Stimulated activated CD8-positive, alpha-beta memory T cell treated with anti-CD3 and anti-CD28 coated beads, Interleukin-15, amount 100 ng/mL, for 48 hours (primary cell): ENCODE results near the gene GGACT.
"Not testable (repeated sequence)": the region's sequence is repeated elsewhere in the genome, so short reads cannot be mapped to it uniquely, and the experiment has no call there.

Experiments used
- DNase-seq, 2 donors: peaks; one replicate each; pipeline ENCODE4 v3.0.0-alpha.2; 2020; ENCODE audit warnings: low read depth in 2 of 2

GGACT gene

DNA sequence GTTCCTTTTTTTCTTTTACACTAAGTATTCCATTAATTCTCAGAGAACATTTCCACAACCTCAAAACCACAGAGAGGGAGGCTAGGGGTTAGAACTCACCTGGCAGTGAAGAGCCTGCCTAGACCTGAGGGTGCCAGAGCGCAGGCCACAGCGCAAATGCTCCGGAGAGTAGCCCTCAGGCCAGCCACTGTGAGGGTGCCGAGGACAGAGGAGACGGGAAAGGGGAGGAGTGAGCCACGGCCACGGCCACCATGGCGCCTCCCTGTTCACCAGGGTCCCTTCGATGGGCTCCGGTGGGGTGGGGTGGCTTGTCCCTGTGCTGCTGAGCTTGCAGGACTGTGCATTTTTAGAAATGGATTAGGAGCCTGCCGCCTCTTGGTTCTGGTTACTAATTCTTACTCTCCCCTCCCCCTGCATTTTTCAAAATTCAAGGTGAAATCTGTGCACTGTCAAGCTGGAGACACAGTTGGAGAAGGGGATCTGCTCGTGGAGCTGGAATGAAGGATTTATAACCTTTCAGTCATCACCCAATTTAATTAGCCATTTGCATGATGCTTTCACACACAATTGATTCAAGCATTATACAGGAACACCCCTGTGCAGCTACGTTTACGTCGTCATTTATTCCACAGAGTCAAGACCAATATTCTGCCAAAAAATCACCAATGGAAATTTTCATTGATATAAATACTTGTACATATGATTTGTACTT is 58.8 kb downstream of the GGACT start:
- DNase-seq: no peak

DNA sequence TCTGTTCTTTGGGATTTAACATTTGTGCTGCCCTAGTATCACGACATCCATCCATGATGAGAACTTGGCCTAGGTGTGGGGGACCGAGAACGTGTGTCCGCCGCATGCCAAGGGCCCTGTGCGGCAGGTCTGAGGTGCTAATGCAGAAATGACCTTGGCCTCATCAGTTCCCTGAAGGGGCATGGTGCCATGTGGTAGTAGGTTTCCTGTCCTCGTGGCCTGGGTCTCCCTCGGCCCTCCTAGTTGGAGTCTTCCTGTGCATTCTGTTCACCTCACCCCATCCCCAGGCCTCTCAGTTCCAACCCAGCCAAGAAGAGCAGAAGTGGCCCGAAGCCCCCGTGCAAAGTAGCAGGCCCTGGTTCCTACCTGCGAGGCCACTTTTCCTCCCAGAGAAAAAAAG is 59.8 kb downstream of the GGACT start:
- DNase-seq: no peak

DNA sequence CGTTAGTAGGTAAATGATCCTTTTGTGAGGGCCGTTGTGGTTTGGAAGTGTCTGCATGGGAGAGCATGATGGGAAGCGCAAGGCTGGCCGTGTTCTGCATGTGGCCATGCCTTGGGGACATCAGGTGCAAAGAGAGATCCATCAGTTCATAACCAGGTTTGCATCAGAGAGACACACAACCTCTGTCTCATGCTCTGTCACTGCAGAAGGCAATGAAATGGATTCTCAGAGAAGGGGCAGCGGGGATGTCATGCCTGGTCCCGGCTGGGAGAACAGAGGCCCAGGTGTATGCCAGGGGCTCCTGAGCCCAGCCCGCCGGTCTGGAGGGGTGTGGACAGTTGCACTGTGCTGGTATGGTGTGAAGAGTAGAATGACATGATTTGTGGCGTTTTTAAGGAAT is 60.2 kb downstream of the GGACT start:
- no peak for DNase-seq

DNA sequence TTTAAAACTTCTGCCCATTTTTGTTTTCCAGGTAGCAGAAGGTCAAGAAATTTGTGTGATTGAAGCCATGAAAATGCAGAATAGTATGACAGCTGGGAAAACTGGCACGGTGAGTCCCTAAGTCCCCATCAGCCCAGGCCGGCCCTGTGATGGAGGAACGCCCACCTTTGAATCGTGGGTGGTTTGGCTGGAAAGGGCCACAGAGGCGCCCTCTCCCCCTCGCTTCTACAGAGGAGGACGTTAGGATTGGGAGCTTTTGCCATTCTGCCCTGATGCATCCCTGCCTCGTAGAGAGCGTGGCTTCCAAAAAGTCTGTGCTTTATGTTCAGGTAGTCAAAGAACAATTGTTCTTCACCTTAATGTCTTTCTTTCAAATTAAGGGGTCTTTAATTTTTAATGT is 60.9 kb downstream of the GGACT start:
- no peak for DNase-seq

DNA sequence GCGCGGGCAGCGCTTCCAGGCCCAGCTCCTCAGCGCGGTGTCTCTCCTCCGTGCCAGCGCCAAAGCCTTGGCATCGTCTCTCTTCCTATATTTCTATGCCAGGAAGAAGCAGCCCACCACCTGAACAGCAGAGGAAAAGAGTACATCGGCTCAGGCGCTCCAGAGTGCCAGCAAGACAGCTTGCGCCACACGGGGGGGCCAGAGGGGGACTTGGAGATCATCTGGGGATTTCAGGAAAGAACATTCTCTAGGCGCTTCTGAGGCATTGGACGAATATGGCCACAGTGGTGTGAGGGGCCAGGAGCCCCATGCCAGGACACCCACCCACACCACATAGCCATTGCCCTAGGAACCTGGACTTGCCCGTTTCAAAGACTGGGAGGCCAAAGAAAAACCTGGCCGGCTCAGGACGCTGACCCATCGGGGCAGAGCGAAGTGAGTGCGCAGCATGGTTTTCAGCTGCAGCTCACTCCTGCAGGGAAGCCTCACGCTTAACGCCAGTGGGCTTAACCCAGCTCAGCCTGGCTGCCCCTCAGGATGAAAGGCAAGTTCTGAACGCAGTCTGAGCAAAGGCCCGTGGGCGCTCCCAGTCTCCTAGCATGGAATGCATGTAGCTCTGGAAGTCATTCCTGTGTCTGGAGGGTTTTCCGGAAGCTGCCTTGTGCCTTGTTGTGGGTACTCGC is 62.1 kb downstream of the GGACT start:
- no peak for DNase-seq

DNA sequence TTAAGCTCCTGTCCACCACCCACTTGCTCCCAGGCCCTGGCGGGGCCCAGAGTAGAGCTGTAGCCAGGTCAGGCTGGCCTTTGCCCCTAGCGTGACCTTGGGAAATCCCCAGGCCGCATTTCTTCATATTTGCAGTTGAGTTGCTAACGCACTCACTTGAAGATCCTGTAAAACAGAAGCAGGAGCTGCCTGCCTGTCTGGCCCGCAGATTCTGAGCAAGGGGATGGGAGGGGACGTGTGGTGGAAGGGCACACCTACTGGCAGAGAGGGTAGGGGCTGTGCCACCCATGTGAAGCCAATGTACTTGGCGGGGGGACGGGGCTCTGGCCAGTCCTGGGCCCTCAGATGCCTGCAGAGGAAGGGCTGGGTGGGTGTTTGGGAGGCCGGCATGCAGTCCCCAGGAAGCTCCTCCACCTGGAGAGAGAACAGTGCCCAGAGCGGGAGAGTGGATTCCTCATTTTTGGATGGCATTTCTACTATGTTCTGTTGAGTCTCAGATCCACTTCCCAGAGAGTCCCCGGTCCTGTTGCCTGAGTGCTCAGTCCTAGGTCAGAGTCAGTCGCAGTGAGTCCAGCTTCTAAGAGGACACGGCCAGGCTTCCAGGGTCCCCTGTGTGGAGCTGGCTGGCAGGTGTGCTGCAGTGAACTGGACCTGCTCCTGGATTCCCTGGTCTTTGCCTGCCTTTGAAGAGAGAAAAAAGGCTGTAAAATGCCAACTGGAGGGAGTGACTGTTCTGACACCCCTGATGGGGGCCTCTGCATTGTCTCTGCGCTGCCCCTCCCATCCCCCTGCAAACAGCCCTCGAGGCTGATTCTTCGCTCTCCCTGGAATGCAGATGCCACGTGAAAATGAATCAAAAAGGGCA is 62.9 kb downstream of the GGACT start:
- no peak for DNase-seq

DNA sequence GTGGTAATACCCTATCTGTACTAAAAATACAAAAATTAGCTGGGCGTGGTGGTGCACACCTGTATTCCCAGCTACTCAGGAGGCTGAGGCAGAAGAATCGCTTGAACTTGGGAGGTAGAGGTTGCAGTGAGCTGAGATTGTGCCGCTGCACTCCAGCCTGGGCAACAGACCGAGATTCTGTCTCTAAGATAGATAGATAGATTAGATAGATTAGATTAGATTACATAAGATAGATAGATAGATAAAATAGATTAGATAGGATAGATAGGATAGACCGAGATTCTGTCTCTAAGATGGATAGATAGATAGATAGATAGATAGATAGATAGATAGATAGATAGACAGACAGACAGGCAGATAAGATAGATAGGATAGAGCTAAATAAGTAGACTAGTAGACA is 63.9 kb downstream of the GGACT start:
- DNase-seq: not testable (repeated sequence)

DNA sequence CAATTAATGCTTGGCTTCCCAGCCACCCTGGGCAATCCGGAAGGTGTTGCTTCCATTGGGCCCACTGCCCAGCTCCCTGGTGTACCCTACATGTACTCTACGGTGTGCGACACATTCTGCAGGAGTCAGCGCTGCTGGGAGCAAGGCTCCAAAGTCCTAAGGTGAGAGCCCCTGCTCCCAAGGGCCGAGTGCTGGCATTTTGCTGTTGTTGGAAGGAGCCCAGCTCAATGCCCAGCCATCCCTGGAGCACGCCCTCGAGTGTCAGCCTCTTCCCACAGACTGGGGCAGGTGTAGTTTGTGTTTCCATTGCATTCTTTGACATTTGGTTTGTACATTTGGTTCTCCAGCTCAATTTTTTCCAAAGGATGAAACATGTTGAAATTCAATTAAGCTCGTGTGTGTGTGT is 64.6 kb downstream of the GGACT start:
- no peak for DNase-seq

DNA sequence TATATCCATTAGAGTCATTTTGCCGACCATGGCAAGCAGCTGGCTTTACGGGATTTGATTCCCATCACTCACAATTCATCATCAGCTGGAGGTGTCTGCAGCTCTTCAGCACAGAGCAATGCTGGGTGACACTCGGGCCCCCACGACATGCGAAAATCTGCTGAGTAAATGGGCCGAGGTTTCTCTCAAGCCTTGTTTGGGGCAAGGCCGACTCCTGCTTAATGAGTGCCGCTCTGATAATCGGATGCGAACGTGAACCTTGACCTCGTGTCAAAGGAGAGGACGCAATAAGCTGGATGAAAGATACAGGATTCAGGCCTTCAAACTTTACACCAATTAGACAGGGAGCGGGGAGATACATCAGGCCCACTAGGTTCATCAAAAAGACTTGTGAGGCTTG is 65.2 kb downstream of the GGACT start:
- DNase-seq: no peak

DNA sequence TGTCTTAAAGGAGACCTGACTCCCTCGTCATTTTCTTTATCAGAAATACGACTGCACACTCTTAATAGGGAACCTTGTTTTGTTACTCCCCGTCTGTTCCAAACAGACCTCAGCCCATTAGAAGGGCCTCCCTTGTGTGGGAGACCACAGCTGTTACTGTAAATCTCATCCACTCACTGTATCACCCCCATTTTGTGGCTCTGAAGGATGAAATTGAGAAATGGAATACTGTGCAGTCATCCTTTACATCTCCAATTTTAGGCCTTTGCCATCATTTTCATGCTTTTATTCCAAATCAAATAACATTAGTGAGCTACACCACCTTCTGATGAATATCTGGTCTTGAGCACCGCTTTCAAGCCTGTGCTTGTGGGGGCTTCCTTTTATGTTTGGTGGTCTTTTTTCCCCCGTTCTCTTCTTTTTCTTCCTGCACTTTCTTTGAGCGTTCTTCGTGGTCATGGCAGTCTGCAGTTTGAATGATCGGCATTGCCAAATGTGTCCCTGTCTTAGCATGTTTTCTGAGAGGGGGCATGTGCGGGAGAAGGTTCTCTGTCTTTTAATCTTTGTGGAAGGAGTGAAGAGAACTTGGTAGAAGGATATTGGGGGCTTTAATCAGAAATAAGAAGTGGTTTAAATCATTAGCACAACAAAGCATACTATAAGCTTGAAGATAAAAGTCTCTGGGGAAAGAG is 65.8 kb downstream of the GGACT start:
- DNase-seq: no peak

DNA sequence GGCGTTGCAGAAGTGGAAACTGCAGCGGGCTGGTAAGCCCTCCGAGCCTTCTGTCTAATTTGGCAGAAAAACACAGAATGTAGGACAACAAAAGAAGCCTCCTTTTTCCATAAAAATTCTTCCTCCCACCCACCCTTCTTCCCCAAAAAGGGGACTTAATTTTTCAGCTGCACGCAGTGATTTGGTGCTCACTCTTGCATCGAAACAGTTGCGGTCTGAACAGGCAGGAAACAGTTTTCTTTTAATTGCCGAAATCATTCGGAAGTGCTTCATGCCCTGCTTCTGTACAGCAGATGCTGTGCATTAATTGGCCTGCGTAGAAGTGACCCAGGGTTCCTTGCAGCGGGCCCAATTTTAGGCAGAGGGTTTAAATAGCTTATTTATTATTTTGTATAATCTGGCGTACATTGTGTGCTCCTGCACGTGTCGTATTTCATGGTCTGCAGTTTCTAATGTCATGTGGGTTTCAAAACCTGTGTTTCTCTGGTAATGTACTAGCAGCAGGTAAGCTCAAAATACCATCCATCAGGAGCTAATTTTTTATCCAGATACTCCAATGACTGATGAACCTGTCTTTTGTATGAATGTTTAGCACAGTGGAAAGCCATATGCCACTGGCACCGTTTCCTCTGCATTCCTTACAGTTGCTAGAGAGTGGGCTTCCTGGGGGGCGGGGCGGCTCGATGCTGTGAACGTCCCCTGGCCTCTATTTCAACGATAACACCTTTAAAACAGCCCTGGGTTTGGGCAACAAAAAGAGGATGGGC is 66.6 kb downstream of the GGACT start:
- DNase-seq: no peak

DNA sequence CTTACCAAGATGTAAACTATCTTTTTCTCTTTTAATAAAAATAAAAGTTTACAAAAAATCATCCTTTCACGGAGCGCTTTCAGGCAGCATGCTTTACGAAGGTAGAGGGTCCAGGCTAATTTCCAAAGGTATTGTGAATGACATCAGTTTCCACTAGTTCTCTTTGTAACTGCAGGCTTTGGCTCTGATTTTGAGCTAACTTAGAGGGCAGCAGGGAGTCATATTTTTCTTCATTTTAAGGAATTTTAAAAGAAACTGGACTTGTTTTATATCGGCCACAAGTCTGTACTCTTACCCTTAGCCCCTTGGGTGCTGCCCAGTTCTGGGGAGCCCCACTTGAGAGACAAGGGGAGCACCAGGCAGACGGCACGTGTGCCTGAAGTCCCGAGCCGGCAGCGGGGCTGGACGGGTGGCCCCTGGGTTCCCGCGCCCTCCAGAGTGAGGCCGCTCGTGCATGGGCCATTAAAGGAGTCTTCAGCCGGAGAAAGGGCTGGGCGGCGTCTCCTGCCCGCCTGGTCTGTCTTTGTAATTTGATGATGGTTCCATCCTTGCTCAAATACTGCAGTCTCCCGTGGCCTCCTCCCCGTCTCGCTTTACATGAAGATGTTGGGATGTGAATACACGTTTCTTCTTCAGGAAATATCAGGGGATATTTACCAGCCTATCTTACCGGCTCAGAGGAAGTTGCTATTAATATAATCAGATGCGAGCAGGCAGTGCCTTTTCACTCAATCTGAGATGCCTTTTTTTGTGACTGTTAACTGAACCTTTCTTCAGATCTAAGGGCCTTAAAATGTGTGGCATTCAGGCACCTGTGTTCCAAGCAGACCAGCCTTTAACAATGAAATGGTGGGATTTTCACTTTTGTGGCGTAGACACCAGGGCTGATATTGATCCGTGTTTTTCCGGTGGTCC is 67.4 kb downstream of the GGACT start:
- no peak for DNase-seq

DNA sequence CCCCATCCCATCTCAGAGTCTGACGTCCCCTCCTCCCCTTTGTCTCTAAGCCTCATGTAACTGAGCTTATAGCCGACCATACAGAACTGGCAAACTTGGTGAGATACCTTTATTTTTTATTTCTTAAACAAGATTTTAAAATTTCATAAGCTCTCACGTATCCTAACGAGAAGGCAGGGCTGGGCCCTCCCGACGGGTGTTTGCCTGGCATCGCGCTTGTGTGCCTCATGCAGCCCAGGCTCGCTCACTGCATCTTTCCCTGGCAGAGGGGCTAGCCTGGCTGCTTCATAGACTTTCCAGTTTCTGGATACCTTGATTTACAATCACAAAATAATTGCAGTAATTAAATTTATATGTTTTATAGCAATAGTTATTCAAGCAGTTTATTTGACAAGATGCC is 69.0 kb downstream of the GGACT start:
- no peak for DNase-seq

DNA sequence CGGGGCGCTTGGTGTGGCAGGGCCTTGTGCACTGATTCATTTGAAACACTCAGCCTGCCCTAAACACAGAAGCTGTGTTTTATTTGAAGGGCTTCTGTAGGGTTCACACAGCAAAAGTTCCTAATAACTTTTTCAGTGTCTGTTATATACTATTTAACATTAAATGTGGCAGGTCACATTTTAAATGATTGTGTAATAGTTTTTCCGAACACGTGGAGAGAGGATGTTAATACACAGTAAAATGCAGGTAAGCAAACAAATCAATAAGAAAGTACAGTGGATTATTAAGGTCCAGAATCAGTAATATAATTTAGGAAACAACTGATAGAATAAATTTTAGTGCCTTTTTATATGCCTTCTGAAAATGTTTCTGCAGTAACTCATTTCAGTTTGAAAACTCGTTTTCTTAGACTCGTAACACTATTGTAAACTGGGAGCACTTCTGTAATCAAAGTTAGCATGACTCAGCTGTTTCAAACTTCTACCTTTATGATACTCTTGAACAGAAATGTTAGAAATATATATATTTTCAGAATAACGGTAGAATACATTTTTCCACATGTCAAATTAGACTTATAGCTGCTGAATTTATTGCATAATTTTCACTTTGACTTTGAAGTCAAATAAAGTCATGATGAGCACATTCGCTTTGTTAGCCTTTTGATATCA is 70.1 kb downstream of the GGACT start:
- no peak for DNase-seq

DNA sequence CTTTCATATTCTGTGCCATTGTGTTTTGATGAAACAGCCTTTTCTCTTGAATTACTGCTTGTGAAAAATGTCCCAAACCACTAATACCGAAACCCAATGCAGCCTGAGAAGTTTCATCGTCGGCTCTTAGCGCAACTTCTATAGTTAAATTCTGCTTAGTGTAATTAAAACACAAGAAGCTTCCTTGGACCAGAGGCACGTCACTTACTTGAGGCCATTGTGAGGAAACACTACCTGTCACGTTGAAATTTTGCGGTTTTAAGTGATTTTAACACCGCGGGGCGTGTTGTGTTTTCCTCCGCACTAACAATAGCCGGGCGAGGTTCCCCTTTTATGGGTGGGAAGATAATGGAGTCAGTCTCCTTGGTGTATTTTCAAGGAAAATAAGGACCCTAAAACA is 70.9 kb downstream of the GGACT start:
- DNase-seq: no peak

DNA sequence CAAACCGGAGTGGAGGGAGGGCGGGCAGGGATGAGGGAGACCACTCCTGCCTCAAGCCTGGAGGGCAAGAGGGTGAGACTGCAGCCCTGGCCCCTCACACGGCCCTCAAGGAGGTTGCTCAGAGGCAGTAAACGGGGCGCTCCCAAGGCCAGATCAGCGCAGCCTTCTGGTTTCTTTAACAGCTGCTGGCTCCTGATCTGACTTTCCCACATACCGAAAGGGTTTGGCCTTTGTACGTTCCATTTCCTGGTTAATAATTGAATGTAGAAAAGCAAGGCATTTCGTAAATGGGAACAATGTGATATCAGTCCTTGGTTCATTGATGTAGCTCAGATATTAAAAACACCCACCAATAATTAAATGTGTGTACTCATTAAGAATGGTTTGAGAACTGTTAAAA is 71.5 kb downstream of the GGACT start:
- no peak for DNase-seq

DNA sequence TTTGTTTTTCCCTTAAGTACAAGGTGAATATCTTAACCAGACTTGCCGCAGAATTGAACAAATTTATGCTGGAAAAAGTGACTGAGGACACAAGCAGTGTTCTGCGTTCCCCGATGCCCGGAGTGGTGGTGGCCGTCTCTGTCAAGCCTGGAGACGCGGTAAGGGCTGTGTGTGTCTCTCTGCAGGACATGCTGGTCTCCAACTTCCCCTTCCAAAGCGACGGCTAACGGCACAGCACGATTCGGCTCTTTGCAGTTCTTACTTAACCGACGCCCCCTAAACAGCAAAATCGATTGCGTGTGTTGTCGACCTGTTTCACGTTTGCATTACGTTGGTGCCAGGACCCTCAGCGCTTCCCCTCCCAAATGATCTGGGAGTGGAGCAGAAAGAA is 73.2 kb downstream of the GGACT start:
- DNase-seq: no peak

DNA sequence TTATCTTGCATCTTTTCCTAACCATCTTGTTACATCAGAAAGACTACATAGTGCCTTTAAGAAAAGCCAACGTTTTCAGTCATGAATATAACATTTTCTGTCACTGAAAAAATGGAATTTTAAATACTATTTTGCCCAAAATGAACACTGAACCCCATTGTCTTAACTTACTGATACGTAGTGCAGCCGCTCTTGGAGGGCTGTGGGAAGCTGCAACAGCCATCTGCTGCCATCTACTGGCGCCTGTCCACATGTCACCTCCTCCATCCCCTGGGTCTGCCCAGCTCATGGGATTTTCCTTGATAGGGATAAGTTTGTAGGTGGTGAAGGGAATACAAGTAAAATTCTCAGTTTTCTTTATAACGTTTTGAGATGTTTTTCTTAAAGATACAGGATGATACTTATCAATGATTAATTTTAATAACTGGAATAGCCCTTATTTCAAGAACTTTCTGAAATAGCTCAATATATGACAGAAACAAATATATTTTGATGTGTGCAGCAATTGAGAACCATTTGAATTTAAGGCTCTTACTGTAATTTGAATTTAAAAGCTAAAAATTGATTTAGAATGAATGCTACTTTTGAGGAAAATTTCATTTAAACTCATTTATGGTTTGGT is 73.7 kb downstream of the GGACT start:
- peak; percentile 30 to 44 for DNase-seq

DNA sequence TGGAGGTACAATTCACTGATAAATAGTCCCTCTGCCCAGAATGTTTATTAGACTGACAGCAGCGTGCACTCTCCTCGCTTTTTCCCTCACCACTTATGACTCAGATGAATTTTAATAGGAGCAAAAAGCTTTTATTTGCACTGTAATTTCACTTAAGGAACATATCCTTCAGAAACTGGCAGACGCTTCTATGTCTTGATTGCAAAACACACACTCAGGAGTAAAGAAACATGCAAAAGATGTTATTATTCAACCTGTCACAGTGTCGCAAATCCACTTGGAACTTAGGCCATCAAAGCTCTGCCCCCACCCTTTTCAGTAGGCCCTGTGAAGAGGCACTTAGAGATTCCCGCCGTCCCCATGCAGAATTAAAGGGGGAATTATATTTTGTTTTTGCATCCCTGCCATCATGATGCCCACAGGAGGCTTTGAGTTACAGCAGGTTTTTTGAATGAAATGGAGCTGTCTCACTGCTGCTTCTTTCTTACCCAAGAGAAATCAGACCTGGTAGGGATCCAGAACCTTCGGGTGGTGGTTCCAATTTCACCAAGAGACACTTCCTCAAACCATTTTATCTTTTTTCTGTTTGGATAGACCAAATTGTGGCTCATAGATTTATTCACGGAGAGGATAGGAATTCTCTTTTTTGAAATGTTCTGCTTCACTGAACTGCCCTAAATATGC is 74.5 kb downstream of the GGACT start:
- no peak for DNase-seq
